IPS-11a (cell line): ENCODE measurements around the gene HERC2.
"Not testable (repeated sequence)": the region's sequence is repeated elsewhere in the genome, so short reads cannot be mapped to it uniquely, and the experiment has no call there.

Source experiments
- H3K4me3 ChIP-seq: one replicate; pipeline ENCODE4 v1.5.1; 2013; ENCODE audit warnings: low read depth, low read length, control low read depth

The HERC2 gene

DNA sequence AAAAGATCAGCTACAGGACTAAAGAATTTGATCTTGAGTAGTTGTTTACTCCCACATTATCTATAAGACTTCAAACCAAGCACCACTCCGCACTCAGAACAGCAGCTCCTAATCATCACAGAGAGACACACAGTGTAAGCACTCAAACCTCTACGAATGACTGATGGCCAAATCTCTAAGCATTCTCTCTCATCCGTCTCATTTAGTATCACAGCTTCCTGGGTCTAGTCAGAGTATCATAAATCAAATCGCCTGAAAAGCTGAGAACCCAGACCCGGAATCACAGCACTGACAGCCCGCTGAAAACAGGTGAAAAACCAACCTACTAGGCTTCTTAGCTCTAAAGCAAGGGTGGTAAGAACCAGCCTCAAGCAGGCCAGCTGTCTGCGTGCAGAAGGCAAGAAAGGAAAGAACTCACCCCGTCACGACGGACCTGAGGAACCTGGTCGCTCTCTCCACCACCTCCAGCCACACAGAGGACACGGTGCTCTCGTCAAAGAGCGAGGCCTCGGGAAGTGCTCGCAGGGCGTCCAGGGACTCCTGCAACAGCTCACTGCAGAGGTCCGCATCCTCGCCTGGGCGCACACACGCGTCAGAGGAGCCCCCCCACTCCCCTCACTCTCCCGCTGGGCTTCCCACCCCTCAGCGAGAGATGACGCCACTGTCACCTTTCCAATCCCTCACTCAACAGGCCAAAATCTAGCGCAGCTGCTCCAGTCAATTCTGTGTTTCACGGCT lies 47.9 kb downstream of the HERC2 start:
- no peak overlapping the region for H3K4me3 ChIP-seq

DNA sequence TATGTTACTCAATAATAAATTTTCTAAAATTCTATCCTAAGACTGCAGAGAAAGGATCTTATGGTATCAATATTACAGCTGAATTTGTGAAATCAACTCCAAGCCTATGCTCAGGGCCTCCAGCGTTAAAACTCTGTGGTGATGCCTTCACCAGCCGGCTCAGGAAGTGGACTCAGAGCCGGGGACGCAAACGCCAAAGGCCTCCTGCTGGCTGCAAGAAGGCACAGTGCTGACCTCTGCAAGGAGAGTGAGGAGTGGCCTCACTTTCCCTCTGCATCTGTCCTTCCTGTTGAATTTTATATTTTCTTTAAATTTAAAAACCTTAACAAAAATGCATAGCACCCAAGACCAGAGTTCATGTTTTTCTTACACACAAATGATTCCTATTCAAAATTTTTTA lies 48.5 kb downstream of the HERC2 start:
- no peak overlapping the region for H3K4me3 ChIP-seq

DNA sequence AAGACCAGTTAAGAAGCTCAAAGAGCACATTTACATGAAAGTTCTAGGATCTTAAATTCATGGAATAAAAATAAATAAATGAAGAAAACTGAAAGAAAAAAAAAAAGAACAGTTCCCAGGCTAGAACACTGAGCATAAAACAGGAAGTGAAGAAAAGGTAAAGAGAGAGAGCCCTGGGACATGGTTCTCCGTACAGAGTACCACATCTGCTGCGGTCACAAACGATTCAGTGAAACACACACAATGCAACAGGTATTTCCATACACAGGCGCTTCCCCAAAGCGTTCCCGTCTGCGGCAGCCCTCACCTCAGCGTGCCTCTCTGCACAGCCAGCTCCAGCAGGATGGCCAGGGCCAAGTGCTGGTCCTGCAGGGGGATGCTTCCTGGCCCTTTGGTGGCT lies 49.4 kb downstream of the HERC2 start:
- H3K4me3 ChIP-seq = no peak overlapping the region

DNA sequence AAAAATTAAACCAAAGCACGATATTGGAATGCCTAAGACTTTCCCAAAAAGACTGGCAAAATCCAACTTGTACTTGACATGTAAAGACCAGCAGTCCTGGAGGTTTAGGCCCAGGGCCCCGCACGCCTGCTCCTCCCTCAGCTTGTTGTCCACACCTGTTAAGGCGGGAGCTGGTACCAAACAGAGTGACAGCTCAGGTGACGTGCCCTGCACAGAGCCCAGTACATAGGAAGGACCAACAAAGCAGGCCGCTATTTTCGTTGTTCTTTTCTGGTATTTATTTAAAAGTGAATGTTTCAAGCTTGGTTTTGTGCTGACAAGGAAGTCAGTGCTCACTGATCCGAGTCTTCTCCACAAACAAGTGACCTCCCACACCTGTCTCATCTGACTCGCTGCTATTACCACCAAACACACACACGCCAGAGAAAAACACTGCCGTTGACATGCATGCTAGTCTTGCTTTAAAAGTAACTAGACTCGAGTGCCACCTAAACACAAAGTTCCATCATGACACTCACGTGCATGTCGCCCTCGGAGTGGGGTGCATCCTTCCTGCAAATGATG lies 50.2 kb downstream of the HERC2 start:
- H3K4me3 ChIP-seq = no peak overlapping the region

DNA sequence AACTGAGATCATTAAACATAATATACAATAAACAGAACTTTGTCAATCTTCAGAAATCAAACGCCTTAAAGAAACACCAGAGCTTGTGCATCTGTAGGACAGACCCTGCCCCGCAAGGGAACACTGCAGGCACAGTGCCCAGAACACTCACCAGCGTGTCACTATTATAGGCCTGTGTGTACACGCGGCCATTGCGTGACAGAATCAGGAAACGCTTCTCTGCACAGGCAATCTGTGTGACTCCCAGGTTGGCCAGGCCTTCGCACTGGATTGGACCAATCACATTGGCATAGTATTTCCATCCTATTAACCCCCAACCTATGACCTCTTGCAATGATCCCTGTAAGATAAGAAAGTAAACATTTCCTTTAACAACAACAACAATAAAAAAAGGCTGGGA lies 52.9 kb downstream of the HERC2 start:
- H3K4me3 ChIP-seq = no peak overlapping the region

DNA sequence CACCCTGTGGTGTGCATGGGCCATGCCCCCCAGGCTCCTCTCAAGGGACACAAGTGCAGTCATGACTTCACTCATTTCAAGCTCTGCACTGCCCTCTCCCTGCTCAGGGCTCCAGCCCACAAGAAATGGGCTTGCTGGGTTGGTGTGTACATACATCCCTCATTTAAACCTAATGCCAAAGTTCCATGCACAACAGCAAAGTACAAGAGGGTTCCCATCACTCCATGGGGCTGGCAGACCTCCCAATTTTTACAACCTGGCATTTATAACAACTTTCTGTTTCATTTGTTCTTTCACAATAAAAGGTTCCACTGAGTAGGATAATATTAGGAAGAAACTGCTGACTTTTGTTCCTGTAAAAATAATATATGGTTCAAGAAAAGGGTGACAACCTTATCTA lies 54.3 kb downstream of the HERC2 start:
- H3K4me3 ChIP-seq = no peak overlapping the region

DNA sequence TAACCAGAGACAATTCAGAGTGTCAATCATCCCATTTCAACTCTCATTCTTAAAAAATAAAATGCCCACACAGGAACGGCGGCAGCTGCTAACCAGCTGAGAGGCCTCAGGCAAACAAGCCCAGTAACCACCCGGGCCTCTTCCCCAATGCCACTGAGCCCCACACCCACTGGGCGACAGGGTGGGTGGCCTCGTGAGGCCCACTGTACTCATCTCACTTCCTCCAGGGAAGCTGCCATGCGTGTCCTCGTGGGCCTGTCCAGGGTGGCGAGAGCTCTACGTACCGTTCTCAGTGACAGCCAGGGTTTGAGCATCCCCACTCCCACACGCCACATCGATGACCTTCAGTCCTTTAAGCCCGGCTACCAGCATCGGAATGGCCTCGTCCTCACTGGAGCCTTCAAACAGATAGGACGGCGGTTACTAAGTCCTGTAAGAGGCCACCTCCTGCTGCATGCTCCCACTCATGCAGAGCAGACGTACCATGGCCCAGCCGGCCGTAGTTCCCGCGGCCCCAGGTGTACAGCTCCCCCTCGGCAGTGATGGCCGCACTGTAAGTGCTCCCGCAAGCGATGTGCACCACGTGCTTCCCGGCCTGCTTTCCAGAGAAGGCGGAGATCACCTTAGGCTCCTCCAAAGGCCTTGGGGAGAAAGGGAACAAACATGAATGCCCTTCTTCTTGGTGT lies 56.5 kb downstream of the HERC2 start:
- no peak overlapping the region for H3K4me3 ChIP-seq

DNA sequence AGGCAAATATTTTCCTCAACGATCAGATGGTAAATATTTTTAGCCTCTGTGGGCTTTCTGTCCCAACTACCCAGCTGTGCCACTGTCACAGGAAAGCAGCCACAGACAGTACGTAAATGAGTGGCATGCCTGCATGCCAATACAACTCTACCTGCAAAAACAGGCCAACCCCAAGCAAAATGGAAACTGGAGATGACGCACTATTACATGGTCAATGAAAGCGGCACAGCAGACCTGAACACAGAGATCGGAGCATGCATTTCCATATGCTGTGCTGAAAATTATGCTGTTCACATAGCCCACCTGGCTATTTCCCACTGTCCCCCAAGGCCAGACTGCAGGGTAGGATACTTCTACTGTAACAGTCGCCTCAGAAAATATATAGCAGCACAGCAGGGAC lies 57.8 kb downstream of the HERC2 start:
- no peak overlapping the region for H3K4me3 ChIP-seq

DNA sequence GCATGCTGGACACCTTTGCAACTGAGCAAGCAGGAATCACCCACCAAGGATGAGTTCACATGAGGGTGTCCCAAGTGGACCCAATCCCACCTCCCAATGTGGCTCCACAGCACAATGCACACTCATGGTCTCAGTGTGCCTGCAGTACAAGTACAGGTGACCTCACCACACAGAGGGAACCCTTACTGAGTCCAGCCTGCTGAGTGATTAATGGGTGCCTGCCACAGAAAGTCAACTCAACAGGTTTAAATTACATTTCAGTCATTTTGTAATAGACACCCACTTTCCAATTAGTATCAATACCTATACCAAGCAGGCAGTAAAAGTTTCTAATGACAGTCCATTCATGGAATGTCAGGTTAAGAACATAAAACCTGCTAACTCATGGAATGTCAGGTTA lies 59.5 kb downstream of the HERC2 start:
- no peak overlapping the region for H3K4me3 ChIP-seq

DNA sequence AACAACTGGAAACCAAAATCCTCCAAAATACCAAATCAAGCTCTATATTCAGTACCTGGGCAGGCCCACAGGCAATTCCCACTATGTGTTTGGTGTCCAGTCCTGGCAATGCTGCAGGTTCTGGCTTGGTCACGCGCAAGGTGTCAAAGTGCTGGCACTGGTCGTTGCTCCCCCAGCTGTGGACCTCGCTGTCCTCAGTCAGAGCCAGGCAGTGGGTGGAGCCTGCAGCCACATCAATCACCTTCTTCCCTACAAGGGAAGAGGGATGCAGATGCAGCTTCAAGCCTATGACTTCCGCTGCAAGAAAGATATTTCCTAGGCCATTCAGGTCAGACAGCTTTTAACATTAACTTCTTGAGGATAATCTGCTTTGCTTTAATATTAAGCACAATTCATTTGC lies 61.3 kb downstream of the HERC2 start:
- H3K4me3 ChIP-seq = no peak overlapping the region

DNA sequence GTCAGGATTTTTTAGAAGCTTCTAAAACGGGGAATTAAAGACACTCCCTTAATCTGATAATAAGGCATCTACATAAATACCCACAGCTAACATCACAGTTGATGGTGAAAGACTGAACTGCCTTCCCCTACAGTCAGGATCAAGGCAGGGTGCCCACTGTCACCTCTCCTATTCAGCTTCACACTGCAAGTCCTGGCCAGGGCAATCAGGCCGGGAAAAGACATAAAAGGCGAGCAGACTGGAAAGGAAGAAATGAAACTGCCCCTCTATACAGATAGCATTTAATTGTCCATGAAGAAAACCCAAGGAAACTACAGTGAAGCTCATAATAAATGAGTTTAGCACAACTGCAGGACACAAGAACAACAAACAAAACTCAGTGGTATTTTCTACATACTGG lies 61.7 kb downstream of the HERC2 start:
- no peak overlapping the region for H3K4me3 ChIP-seq

DNA sequence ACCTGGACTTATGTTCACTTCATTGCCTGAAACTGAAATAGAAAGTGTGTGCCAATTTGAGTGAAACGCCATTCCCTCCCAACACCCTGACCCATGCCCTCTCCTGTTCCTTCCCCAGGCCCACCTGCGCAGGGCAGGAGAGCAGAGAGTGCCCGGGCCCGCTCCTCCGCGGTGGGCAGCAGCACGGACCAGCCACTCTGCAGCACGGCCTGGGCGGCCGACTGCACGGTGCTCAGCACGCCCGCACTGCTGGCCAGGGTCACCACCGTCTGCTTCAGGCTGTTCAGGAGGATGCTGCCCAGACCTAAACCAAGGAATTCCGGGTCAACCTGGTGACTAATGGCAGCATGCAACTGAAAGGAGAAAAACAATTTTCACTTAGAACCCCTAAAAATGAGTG lies 66.0 kb downstream of the HERC2 start:
- no peak overlapping the region for H3K4me3 ChIP-seq

DNA sequence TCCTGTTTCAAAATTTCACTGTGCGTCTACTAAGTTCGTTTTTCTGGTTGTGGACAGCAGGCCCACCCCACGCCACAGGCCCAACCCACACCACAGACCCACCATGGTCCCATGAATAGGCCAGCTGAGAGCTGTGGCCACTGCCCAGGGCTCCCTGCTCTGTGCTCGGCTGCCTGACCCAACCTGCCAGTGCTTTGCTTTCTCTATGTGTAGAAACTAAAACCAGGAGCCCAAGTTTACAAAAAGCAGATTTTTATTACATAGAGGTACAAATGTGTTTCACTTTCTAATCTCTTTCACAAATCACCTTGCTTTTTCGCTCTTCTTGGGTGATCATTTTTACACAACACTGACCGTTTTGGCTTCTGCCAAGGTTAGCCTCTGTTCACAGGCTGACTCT lies 69.1 kb downstream of the HERC2 start:
- no peak overlapping the region for H3K4me3 ChIP-seq

DNA sequence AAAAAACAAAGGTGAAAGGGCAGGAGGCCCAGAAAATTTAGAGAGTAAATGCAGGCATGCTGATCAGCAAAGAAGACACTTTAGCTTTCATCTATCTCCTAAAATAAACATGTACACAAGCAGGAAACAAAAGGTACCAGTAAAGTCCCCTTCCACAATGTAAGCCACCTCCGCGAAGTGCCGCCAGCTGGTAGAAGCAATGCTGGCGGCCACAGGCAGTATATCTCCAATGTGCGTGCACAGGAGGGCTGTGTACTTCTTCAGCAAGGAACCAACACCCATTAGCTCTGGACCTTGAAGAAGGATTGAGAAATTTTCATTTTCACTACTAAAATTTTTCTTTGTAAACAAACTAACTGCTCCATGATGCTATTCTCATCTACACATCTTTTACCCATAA lies 75.4 kb downstream of the HERC2 start:
- no peak overlapping the region for H3K4me3 ChIP-seq

DNA sequence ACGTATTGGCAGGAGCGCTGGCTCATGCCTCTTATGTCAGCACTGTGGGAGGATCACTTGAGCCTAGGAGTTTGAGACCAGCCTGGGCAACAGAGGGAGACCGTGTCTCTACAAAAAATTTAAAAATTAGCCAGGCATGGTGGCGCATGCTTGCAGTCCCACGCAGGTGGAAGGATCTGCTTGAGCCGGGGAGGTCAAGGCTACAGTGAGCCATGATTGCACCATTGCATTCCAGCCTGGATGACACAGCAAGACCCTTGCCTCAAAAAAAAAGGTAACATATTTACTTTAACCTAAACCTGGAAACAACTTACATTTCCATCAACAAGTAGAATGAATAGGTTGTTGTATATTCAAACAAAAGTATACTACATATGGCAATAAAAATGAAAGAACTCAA lies 78.1 kb downstream of the HERC2 start:
- no peak overlapping the region for H3K4me3 ChIP-seq

DNA sequence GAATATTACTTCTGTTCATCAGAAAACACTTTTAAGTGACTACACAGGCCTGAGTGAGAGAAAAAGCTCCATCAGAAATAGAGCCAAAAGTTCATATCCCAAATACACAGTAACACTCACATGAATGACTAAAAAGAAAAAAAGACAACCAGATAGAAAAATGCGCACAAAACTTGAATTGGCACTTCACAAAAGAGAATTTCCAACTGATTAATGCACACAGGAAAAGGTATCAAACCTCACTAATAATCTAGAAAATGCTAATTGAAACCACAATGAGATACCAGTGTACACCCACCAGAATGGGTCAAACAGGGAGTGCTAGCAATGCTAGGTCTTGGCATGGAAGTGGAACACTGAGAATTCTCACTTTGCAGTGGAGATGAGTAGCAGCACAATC lies 78.6 kb downstream of the HERC2 start:
- H3K4me3 ChIP-seq = no peak overlapping the region

DNA sequence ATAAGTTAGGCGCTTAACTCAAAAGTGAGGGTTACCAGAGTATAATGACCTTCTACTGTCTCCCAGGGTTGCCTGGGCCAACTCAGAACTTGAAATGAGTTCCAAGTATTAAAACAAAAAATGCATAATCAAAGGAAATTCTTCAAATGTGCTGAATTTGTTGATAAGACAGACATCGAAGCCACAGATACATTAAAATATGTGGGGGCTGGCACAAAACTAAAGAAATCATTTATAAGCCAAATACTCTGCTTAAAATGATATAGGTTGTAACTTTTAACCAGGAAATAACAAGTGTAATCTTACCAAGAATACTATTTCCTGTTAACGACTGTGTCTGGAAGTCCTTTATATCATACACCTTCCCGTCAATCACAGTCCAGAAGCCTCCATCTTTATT lies 83.7 kb downstream of the HERC2 start:
- H3K4me3 ChIP-seq = not testable (repeated sequence)

DNA sequence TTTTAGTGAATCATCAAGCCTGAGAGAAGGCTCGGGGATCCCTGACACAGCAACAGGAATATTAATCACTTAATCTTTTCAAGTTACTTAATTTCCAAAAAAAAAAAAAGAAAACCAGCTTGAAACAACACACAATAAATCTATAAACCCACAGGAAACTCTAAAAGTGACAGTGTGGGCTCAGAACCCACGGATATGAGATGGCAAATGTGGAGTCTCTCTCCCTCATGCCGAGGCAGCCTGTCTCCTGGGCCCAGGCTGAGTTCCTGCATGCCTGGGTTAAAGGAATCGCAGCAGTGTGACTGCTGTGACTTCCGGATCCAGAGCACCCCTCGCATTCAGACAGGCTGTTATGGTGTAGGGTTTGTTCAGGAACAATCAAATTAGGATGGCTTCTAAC lies 90.2 kb downstream of the HERC2 start:
- H3K4me3 ChIP-seq = not testable (repeated sequence)

DNA sequence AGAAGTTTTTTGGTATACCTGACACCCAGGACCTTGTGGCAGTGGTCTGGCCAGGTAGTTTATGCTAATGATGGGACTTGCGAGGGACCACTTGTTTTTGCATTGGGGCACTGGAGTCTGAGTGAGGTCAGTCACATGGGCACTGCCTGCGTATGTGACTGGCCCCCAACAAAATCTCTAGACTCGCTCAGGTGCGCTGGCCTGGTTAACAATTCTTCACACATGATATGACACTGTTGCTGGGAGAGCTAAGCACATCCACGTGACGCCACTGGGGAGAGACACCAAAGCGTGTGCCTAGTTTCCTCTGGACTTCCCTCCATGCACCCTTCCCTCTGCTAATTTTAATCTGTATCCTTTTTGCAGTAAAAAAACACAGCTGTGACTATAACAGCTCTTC lies 90.6 kb downstream of the HERC2 start:
- H3K4me3 ChIP-seq = not testable (repeated sequence)

DNA sequence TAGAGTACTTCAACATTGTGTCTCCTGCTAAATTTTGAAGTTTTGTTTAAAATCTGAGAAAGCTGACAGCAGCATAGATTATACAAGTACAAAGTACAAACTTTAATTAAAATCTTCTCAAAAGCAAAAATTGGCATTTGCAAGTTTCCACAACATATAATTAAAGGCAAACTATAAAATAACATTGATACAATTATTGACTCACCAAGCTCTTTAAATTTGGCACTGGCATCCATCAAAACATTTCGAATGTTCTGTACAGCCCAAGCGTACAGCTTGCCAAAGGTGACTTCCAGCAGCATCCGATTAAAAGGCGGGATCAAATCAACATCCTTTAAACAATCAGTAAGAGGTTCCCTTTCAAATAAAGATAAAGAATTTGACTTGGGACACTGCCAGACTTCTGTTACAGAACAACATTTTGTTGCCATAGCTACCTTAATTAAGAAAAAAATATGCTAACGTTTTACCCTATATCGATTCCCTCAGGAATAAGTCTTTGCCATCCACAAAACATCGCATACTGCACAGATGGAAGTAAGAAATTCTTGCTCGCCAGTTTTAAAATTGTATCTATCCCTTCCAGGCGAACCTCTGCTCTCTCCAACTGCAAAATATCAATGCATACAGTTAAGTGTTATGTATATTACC lies 92.9 kb downstream of the HERC2 start:
- not testable (repeated sequence) for H3K4me3 ChIP-seq

DNA sequence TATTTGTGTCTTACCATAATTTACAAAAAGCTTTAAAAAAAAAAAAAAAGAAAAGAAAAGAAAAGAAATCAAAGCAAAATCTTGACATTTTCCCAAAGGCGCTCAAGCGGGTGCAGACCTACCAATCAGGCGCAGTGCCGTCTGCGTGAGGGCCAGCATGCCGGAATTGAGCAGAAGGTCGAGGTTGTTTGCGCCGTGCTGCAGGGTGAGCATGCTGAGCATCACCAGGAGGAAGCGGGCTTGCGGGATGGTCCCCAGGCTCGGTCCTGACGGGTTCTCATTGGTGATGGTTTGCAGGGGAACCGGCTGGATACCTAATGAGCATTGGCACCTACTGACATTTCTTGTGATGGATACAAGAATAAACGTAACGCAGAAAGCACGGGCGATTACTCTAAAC lies 93.9 kb downstream of the HERC2 start:
- no peak overlapping the region for H3K4me3 ChIP-seq

DNA sequence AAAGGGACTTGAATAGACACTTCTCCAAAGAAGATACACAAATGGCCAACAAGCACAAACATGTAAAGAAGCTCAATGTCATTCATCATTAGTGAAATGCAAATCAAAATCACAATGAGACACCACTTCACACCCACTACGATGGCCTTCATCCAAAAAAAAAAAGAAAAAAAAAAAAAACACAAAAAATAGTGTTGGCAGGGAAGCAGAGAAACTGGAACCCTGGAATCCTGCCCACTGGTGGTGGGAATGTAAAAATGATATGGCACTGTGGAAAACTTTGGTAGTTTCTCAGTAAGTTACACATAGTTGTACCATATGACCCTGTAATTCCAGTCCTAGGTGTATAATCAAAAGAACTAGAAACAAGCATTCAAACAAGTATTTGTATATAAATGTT lies 94.7 kb downstream of the HERC2 start:
- not testable (repeated sequence) for H3K4me3 ChIP-seq
